ENCODE data around the gene ZAR1L.
A peak's percentile ranks its signal among the peaks of the same experiment; 100 is the strongest.

Gene ZAR1L

DNA sequence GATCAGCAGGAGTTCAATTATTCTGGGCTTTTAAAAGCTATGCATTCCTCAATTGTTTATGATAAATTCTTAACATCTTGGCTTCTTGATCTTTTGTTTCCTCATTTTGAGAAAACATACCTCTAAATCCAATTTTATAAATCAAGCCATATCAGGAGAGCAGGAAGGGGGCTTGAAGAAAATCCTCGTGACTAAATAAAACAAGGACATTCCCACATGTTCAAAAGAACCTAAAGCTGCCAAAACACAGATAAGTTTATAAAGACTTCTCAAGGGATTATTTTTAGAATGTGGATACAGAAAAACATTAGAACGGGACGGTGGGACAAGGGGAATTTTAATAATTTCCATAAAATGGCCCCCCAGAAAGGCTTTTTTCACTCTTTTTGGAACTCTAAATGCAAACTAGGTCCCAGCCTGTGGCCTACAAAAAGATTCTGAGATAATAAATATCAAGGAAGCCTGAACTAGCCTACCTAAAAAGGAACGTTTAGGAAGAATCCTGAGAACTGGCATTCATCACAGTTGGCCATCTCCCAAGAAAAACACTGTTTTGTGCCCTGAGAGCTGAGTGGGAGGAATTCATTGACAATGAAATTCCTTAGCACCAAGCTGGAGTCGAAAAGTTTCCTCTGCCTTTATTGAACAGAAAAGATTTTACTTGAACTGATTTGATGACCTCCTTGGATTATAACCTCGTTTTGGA lies 30.1 kb downstream of the ZAR1L start:
- ChIA-PET POLR2A (interaction anchor here (0.6 to 1.3 kb wide), 2 partner anchors 20 to 30 kb away, joined by 3 to 7 read pairs; partner anchors contain the start of genes BRCA2 and ZAR1L), CTCF (no interaction called here)
- TF ChIP-seq GFI1B (tag by site-specific recombination; IDR thresholded peaks at IDR 0.05) (peak; percentile 50; the same call in 1 of the 2 replicates), RBAK (tag by site-specific recombination; IDR thresholded peaks at IDR 0.05) (no peak), ZNF571 (tag by site-specific recombination; IDR thresholded peaks at IDR 0.05) (no peak), ZNF596 (tag by site-specific recombination; IDR thresholded peaks at IDR 0.05) (no peak)
- TF ChIP-seq, protein P1, sequence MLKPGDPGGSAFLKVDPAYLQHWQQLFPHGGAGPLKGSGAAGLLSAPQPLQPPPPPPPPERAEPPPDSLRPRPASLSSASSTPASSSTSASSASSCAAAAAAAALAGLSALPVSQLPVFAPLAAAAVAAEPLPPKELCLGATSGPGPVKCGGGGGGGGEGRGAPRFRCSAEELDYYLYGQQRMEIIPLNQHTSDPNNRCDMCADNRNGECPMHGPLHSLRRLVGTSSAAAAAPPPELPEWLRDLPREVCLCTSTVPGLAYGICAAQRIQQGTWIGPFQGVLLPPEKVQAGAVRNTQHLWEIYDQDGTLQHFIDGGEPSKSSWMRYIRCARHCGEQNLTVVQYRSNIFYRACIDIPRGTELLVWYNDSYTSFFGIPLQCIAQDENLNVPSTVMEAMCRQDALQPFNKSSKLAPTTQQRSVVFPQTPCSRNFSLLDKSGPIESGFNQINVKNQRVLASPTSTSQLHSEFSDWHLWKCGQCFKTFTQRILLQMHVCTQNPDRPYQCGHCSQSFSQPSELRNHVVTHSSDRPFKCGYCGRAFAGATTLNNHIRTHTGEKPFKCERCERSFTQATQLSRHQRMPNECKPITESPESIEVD (tag by site-specific recombination; IDR thresholded peaks at IDR 0.05) = peak; percentile 39; the same call in 1 of the 2 replicates
- H3K4me3 ChIP-seq (ENCODE audit: low read depth, low read length) = no peak overlapping the region
- no peaks in the 10 kb centered on the region for H3K36me3 ChIP-seq (ENCODE audit: control insufficient read depth in 2 of 2, insufficient read depth in 1 of 2, low read length in 2 of 2)
- no peak overlapping the region for H3K27ac ChIP-seq (ENCODE audit: extremely low read depth, low read depth, low read length)
- H3K9me3 ChIP-seq (ENCODE audit: control insufficient read depth, insufficient read depth, low read depth, low read length) = no peaks in the 10 kb centered on the region
- H3K4me1 ChIP-seq (ENCODE audit: control insufficient read depth, insufficient read depth, low read length) = peaks cover 13% of the 10 kb centered on the region

- Histone ChIP-seq H3K27ac (ENCODE audit: extremely low read depth, low read depth, low read length) (no peak overlapping the region), H3K4me3 (ENCODE audit: low read depth, low read length) (no peak overlapping the region), H3K9me3 (ENCODE audit: control insufficient read depth, insufficient read depth, low read depth, low read length) (no peaks in the 10 kb centered on the region), H3K4me1 (ENCODE audit: control insufficient read depth, insufficient read depth, low read length) (peaks cover 13% of the 10 kb centered on the region), H3K36me3 (ENCODE audit: control insufficient read depth in 2 of 2, insufficient read depth in 1 of 2, low read length in 2 of 2) (no peaks in the 10 kb centered on the region)
- ChIA-PET CTCF (no interaction called here), POLR2A (no interaction called here)
- TF ChIP-seq ZNF560 (tag by site-specific recombination; IDR thresholded peaks at IDR 0.05; ENCODE audit: borderline replicate concordance) (no peak), ZNF341 (tag by site-specific recombination; IDR thresholded peaks at IDR 0.05; ENCODE audit: low read depth) (no peak), ZNF664 (tag by site-specific recombination; IDR thresholded peaks at IDR 0.05) (no peak), ZNF76 (tag by site-specific recombination; IDR thresholded peaks at IDR 0.05; ENCODE audit: borderline replicate concordance, low read depth) (no peak), EGR2 (tag by site-specific recombination; IDR thresholded peaks at IDR 0.05; ENCODE audit: low read depth) (no peak), PRDM2 (tag by site-specific recombination; IDR thresholded peaks at IDR 0.05; ENCODE audit: borderline replicate concordance) (no peak), ZNF777 (tag by site-specific recombination; IDR thresholded peaks at IDR 0.05; ENCODE audit: borderline replicate concordance) (no peak), ZNF830 (tag by site-specific recombination; IDR thresholded peaks at IDR 0.05; ENCODE audit: low read depth) (no peak), ZNF768 (tag by site-specific recombination; IDR thresholded peaks at IDR 0.05) (no peak), ZNF513 (tag by site-specific recombination; IDR thresholded peaks at IDR 0.05) (no peak), GLI4 (tag by site-specific recombination; IDR thresholded peaks at IDR 0.05) (no peak), ZBTB1 (tag by site-specific recombination; IDR thresholded peaks at IDR 0.05) (no peak), ZNF280C (tag by site-specific recombination; IDR thresholded peaks at IDR 0.05) (no peak)
- TF ChIP-seq, protein P2, sequence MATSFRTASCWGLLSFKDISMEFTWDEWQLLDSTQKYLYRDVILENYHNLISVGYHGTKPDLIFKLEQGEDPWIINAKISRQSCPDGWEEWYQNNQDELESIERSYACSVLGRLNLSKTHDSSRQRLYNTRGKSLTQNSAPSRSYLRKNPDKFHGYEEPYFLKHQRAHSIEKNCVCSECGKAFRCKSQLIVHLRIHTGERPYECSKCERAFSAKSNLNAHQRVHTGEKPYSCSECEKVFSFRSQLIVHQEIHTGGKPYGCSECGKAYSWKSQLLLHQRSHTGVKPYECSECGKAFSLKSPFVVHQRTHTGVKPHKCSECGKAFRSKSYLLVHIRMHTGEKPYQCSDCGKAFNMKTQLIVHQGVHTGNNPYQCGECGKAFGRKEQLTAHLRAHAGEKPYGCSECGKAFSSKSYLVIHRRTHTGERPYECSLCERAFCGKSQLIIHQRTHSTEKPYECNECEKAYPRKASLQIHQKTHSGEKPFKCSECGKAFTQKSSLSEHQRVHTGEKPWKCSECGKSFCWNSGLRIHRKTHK (tag by site-specific recombination; IDR thresholded peaks at IDR 0.05) = no peak
These were observed 33.0 kb downstream of the ZAR1L start for GRCh38 chr13:32282096-32282711.

All from HEK293 (cell line).